Fibroblast of skin of back (primary cell): ENCODE data around the gene GP5.

ENCODE experiments used
- DNase-seq: peaks from one replicate; pipeline ENCODE4 v3.0.0-alpha.2; 2013

The GP5 gene

DNA sequence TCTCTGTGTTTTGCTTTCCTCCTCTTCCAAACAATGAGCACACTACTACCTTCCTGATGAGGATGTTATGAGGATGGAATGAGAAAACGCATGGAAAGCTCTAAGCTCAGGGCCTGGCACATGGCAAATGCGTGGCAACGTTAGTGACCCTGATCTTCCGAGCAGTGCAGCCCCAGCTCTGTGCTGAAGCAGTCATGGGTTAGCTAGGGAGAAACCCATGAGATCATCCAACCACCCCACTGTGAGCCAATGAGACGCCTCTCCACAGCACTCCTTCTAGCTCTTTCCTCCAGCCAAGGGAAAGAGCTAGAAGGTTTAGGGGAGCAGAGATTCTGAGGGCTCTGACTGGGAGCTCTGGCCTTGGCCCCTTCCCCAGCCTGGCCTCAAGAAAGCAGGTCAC, 52.4 kb downstream of the GP5 start:
- no peak for DNase-seq

DNA sequence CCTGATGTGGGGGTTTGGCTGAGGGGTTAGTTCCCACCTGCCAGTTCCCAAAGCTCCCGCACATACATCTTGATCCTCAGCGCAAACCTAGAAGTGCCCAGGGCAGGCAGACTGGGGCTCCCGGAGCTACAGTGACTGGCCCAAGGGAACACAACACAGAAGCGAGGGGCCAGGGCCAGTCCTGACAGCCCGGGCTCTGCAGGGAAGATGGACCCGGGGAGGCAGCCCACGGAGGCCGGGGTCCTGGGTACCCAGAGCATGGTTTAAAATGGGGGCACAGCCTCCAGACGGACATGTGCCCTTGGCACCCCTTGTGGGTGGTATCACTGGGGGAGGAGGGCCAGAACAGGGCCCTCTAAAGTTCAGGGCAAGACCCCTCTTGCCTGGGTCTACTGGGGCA, 53.0 kb downstream of the GP5 start:
- DNase-seq, result no peak
